DOHH2 (cell line): Measurements from ENCODE around the gene DES.
A peak's percentile ranks its signal among the peaks of the same experiment; 100 is the strongest.

ENCODE experiments used
- H3F3A ChIP-seq: fragments of 200-600 bp; sonication (generic), shearing (Covaris generic); 2 replicates; pipeline ENCODE4 v1.6.0; 2016; ENCODE audit warnings: antibody characterized with exemption, mild to moderate bottlenecking; ENCODE audit not compliant: control insufficient read depth, insufficient read depth
- H3K27ac ChIP-seq: fragments of 200-600 bp; sonication (generic); 2 replicates; pipeline ENCODE4 v1.5.1; 2014; ENCODE audit warnings: low read depth, mild to moderate bottlenecking, low read length, moderate library complexity
- H3K27me3 ChIP-seq: fragments of 200-600 bp; sonication (generic); 2 replicates; pipeline ENCODE4 v1.6.1; 2014; ENCODE audit warnings: mild to moderate bottlenecking, low read length, mixed read lengths; ENCODE audit not compliant: control insufficient read depth
- H3K36me3 ChIP-seq: fragments of 200-600 bp; sonication (generic); 2 replicates; pipeline ENCODE4 v1.6.1; 2014; ENCODE audit warnings: mild to moderate bottlenecking, low read length, moderate library complexity, mixed read lengths; ENCODE audit not compliant: control insufficient read depth
- H3K4me1 ChIP-seq: fragments of 200-600 bp; sonication (generic); 2 replicates; pipeline ENCODE4 v1.6.1; 2014; ENCODE audit warnings: mild to moderate bottlenecking, low read length, mixed read lengths; ENCODE audit not compliant: control insufficient read depth
- H3K4me2 ChIP-seq: fragments of 200-600 bp; sonication (generic); 2 replicates; pipeline ENCODE4 v1.6.0; 2014; ENCODE audit warnings: mild to moderate bottlenecking, low read length, moderate library complexity
- H3K4me3 ChIP-seq: fragments of 200-600 bp; sonication (generic); 2 replicates; pipeline ENCODE4 v1.5.1; 2014; ENCODE audit warnings: mild to moderate bottlenecking, low read length, mixed read lengths
- H3K79me2 ChIP-seq: fragments of 200-600 bp; sonication (generic); 2 replicates; pipeline ENCODE4 v1.6.1; 2014; ENCODE audit warnings: mild to moderate bottlenecking, low read length, mixed read lengths; ENCODE audit not compliant: control insufficient read depth
- H3K9me2 ChIP-seq: fragments of 200-600 bp; sonication (generic); replicated peaks from 2 replicates; pipeline ENCODE4 v1.6.1; 2014; ENCODE audit warnings: mild to moderate bottlenecking, low read length, mixed read lengths; ENCODE audit not compliant: control insufficient read depth
- H3K9me3 ChIP-seq: fragments of 200-600 bp; sonication (generic); 2 replicates; pipeline ENCODE4 v1.6.1; 2014; ENCODE audit warnings: antibody characterized with exemption, low read length, mixed read lengths; ENCODE audit not compliant: control insufficient read depth, insufficient read depth
- H4K20me1 ChIP-seq: fragments of 200-600 bp; sonication (generic); 2 replicates; pipeline ENCODE4 v1.6.0; 2014; ENCODE audit warnings: low read depth, mild to moderate bottlenecking, antibody characterized with exemption, low read length, moderate library complexity; ENCODE audit not compliant: control insufficient read depth, insufficient read depth
- CTCF ChIP-seq: fragments of 200-600 bp; sonication (generic); IDR thresholded peaks from one replicate; pipeline ENCODE4 v1.5.1; 2014; ENCODE audit warnings: antibody characterized with exemption, mild to moderate bottlenecking, low read depth, low read length; ENCODE audit not compliant: poor library complexity, severe bottlenecking
- EZH2phosphoT487 ChIP-seq: fragments of 200-600 bp; sonication (generic); IDR thresholded peaks from 2 replicates; pipeline ENCODE4 v1.6.1; 2017; ENCODE audit warnings: borderline replicate concordance, mild to moderate bottlenecking, antibody characterized with exemption, low read length, moderate library complexity, mixed read lengths

The DES gene

GRCh38 chr2:219460424-219460926 is 42.3 kb downstream of the DES start:
- TF ChIP-seq CTCF (no peak), EZH2phosphoT487 (no peak)

GRCh38 chr2:219461047-219461514 is 42.9 kb downstream of the DES start:
- H3K27ac ChIP-seq = no peak overlapping the region
- no peaks in the 10 kb centered on the region for H3K36me3 ChIP-seq
- H3K9me2 ChIP-seq = no peaks in the 10 kb centered on the region
- no peaks in the 10 kb centered on the region for H4K20me1 ChIP-seq
- no peaks in the 10 kb centered on the region for H3F3A ChIP-seq
- TF ChIP-seq EZH2phosphoT487 = no peak
- no peak for TF ChIP-seq CTCF
- H3K79me2 ChIP-seq = no peaks in the 10 kb centered on the region
- no peak overlapping the region for H3K4me3 ChIP-seq
- peak overlapping the region; percentile 26; the same call in 1 of the 2 replicates for H3K4me2 ChIP-seq
- no peaks in the 10 kb centered on the region for H3K9me3 ChIP-seq
- no peaks in the 10 kb centered on the region for H3K27me3 ChIP-seq
- H3K4me1 ChIP-seq = peaks cover 7% of the 10 kb centered on the region

More at GRCh38 chr2:219460424-219460926, 42.3 kb downstream of the DES start:
- Histone ChIP-seq H3K9me2 (no peaks in the 10 kb centered on the region), H3K27me3 (no peaks in the 10 kb centered on the region), H3K27ac (no peak overlapping the region), H3K4me1 (peaks cover 7% of the 10 kb centered on the region), H3K4me2 (no peak overlapping the region), H3F3A (no peaks in the 10 kb centered on the region), H3K79me2 (no peaks in the 10 kb centered on the region), H3K4me3 (no peak overlapping the region), H3K36me3 (no peaks in the 10 kb centered on the region), H3K9me3 (no peaks in the 10 kb centered on the region), H4K20me1 (no peaks in the 10 kb centered on the region)

GRCh38 chr2:219461669-219462068 is 43.5 kb downstream of the DES start:
- Histone ChIP-seq H3K9me2 (no peaks in the 10 kb centered on the region), H3K36me3 (no peaks in the 10 kb centered on the region), H3K9me3 (no peaks in the 10 kb centered on the region), H3K27ac (no peak overlapping the region), H3K4me2 (no peak overlapping the region), H4K20me1 (no peaks in the 10 kb centered on the region), H3K4me1 (peaks cover 7% of the 10 kb centered on the region), H3K27me3 (no peaks in the 10 kb centered on the region), H3K79me2 (no peaks in the 10 kb centered on the region), H3F3A (no peaks in the 10 kb centered on the region), H3K4me3 (no peak overlapping the region)
- no peak for TF ChIP-seq CTCF
- no peak for TF ChIP-seq EZH2phosphoT487
